ENCODE data around the gene ZNF561. TPM values are rescaled to one million over a fixed set of nuclear protein-coding genes. Genes with fewer than 3 reads are reported as not detected.

The ZNF561 gene
- polyA plus RNA-seq, 2 of the 4 experiments (the other 2 are of a cell fraction): 18.0 to 22.0 TPM

- TF ChIP-seq, protein P1, sequence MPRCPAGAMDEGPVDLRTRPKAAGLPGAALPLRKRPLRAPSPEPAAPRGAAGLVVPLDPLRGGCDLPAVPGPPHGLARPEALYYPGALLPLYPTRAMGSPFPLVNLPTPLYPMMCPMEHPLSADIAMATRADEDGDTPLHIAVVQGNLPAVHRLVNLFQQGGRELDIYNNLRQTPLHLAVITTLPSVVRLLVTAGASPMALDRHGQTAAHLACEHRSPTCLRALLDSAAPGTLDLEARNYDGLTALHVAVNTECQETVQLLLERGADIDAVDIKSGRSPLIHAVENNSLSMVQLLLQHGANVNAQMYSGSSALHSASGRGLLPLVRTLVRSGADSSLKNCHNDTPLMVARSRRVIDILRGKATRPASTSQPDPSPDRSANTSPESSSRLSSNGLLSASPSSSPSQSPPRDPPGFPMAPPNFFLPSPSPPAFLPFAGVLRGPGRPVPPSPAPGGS (IDR thresholded peaks at IDR 0.05): no peak
- TF ChIP-seq HOXB5 (CRISPR knock-in tag; IDR thresholded peaks at IDR 0.05) (no peak), RFX5 (IDR thresholded peaks at IDR 0.05) (no peak), GATA3 (IDR thresholded peaks at IDR 0.05; ENCODE audit: borderline replicate concordance) (no peak), EHF (CRISPR knock-in tag; IDR thresholded peaks at IDR 0.05) (no peak), FOSL2 (IDR thresholded peaks at IDR 0.05) (no peak), FOSL2 (CRISPR knock-in tag; IDR thresholded peaks at IDR 0.05) (no peak), ESRRA (IDR thresholded peaks at IDR 0.05; ENCODE audit: borderline replicate concordance, low read length) (no peak), CHD2 (IDR thresholded peaks at IDR 0.05; ENCODE audit: low read length, partially characterized antibody) (no peak), RAD21 (conservative IDR thresholded peaks at IDR 0.05 in 1 of 2, IDR thresholded peaks at IDR 0.05 in 1 of 2) (no peak), MAFK (IDR thresholded peaks at IDR 0.05; ENCODE audit: partially characterized antibody) (no peak), E2F6 (IDR thresholded peaks at IDR 0.05; ENCODE audit: borderline replicate concordance, low read depth) (no peak), RARB (CRISPR knock-in tag; IDR thresholded peaks at IDR 0.05) (no peak), POLR2A (IDR thresholded peaks at IDR 0.05; ENCODE audit: low read length) (no peak)
- TF ChIP-seq, protein P2, sequence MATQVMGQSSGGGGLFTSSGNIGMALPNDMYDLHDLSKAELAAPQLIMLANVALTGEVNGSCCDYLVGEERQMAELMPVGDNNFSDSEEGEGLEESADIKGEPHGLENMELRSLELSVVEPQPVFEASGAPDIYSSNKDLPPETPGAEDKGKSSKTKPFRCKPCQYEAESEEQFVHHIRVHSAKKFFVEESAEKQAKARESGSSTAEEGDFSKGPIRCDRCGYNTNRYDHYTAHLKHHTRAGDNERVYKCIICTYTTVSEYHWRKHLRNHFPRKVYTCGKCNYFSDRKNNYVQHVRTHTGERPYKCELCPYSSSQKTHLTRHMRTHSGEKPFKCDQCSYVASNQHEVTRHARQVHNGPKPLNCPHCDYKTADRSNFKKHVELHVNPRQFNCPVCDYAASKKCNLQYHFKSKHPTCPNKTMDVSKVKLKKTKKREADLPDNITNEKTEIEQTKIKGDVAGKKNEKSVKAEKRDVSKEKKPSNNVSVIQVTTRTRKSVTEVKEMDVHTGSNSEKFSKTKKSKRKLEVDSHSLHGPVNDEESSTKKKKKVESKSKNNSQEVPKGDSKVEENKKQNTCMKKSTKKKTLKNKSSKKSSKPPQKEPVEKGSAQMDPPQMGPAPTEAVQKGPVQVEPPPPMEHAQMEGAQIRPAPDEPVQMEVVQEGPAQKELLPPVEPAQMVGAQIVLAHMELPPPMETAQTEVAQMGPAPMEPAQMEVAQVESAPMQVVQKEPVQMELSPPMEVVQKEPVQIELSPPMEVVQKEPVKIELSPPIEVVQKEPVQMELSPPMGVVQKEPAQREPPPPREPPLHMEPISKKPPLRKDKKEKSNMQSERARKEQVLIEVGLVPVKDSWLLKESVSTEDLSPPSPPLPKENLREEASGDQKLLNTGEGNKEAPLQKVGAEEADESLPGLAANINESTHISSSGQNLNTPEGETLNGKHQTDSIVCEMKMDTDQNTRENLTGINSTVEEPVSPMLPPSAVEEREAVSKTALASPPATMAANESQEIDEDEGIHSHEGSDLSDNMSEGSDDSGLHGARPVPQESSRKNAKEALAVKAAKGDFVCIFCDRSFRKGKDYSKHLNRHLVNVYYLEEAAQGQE (IDR thresholded peaks at IDR 0.05): no peak
- ATAC-seq: no peak
- ChIA-PET POLR2A (no interaction called here), CTCF (no interaction called here)
- no peak overlapping the region for H3K27ac ChIP-seq
- WGBS (ENCODE audit: missing lambda C conversion rate): 94% methylated on average over 2 of the region's 2 CpGs
- H3K4me1 ChIP-seq: no peaks in the 10 kb centered on the region
- peaks cover 93% of the 10 kb centered on the region for H3K9me3 ChIP-seq
- no peak overlapping the region for H3K4me3 ChIP-seq
- DNase-seq (ENCODE audit: low read depth in 1 of 2, low spot score in 1 of 2): no peak
- H3K4me2 ChIP-seq: no peak overlapping the region
- no peak for FAIRE-seq
These were observed 47.5 kb upstream of the ZNF561 start for GRCh38 chr19:9668544-9668943.

DNA sequence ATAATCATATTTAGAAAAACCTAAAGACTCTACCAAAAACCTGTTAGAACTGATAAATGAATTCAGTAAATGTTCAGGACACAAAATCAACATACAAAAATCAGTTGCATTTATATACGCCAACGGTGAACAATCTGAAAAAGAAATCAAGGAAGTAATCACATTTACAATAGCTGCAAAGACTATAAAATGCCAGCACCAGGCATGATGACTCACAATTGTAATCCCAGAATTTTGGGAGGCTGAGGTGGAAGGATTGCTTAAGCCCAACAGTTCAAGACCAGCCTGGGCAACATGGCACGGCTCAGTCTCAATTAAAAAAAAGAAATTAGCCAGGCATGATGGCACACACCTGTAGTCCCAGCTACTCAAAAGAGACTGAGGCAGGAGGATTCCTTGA is 46.9 kb upstream of the ZNF561 start:
- peaks cover 90% of the 10 kb centered on the region for H3K9me3 ChIP-seq
- ChIA-PET POLR2A (no interaction called here), CTCF (no interaction called here)
- 92% methylated on average over 3 of the region's 3 CpGs for WGBS (ENCODE audit: missing lambda C conversion rate)
- H3K4me3 ChIP-seq: no peak overlapping the region
- ATAC-seq (no peak), DNase-seq (ENCODE audit: low read depth in 1 of 2, low spot score in 1 of 2) (no peak), FAIRE-seq (no peak)
- H3K4me2 ChIP-seq: no peak overlapping the region
- no peaks in the 10 kb centered on the region for H3K4me1 ChIP-seq
- TF ChIP-seq, protein P3, sequence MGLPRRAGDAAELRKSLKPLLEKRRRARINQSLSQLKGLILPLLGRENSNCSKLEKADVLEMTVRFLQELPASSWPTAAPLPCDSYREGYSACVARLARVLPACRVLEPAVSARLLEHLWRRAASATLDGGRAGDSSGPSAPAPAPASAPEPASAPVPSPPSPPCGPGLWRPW (IDR thresholded peaks at IDR 0.05): no peak
- TF ChIP-seq TP53 (CRISPR knock-in tag; IDR thresholded peaks at IDR 0.05): no peak
- no peak for TF ChIP-seq FOXS1 (CRISPR knock-in tag; IDR thresholded peaks at IDR 0.05)
- TF ChIP-seq SMC3 (IDR thresholded peaks at IDR 0.05): no peak
- no peak for TF ChIP-seq EHMT2 (IDR thresholded peaks at IDR 0.05; ENCODE audit: low read depth)
- TF ChIP-seq NR3C1 (IDR thresholded peaks at IDR 0.05): no peak
- no peak for TF ChIP-seq MAX (IDR thresholded peaks at IDR 0.05)
- TF ChIP-seq JUNB (IDR thresholded peaks at IDR 0.05): no peak
- TF ChIP-seq GATA3 (IDR thresholded peaks at IDR 0.05; ENCODE audit: borderline replicate concordance): no peak
- TF ChIP-seq JUN (IDR thresholded peaks at IDR 0.05): no peak
- TF ChIP-seq CEBPB (IDR thresholded peaks at IDR 0.05): no peak
- no peak overlapping the region for H3K27ac ChIP-seq

Measured in A549 (cell line).